ENCODE results near the gene RBFOX2.

- no peak for TF ChIP-seq CTCF (IDR thresholded peaks at IDR 0.05)
- no peak for TF ChIP-seq EZH2 (IDR thresholded peaks at IDR 0.05; ENCODE audit: borderline replicate concordance, insufficient read depth, low read depth, low read length, poor library complexity, severe bottlenecking)
These were observed 181.8 kb downstream of the RBFOX2 start for GRCh38 chr22:35846804-35847203.

All from B cell (primary cell).